ENCODE measurements around the gene CITED2. TPM values are rescaled to one million over a fixed set of nuclear protein-coding genes. Genes with fewer than 3 reads are reported as not detected.

Gene CITED2
- total RNA-seq, 4 donors from 2014 or later = 70.8 to 395 (median 345) TPM

DNA sequence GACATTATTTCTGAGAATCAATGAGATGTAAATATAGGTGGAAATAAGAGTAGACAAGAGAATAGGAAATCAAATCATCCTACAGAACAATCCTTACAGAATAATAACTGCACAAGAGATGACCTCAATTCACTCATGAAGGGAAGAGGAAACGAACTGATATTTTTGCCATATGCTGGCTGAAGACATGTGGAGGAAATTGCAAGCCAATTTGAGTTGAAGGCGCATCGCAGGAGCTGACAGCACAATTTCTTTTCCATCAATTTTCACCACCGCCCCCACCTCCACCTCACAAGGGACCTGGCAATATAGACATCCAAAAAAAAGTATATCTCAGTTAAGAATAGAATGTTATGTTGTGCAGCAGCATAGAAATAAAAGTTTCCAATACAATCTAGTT is 20.3 kb downstream of the CITED2 start:
- no peak overlapping the region for H3K4me3 ChIP-seq
- no peak overlapping the region for H3K27ac ChIP-seq
- ATAC-seq = no peak
- H3K4me1 ChIP-seq = no peaks in the 10 kb centered on the region
- H3K9me3 ChIP-seq = no peaks in the 10 kb centered on the region
- H3K27me3 ChIP-seq = no peaks in the 10 kb centered on the region
- H3K36me3 ChIP-seq = no peaks in the 10 kb centered on the region
- no peak for DNase-seq
- intact Hi-C loops (cut with DNase I; ENCODE audit: low total_unique reads) = no loop called here
- TF ChIP-seq POLR2A (IDR thresholded peaks at IDR 0.05) = no peak
- TF ChIP-seq, protein P1, sequence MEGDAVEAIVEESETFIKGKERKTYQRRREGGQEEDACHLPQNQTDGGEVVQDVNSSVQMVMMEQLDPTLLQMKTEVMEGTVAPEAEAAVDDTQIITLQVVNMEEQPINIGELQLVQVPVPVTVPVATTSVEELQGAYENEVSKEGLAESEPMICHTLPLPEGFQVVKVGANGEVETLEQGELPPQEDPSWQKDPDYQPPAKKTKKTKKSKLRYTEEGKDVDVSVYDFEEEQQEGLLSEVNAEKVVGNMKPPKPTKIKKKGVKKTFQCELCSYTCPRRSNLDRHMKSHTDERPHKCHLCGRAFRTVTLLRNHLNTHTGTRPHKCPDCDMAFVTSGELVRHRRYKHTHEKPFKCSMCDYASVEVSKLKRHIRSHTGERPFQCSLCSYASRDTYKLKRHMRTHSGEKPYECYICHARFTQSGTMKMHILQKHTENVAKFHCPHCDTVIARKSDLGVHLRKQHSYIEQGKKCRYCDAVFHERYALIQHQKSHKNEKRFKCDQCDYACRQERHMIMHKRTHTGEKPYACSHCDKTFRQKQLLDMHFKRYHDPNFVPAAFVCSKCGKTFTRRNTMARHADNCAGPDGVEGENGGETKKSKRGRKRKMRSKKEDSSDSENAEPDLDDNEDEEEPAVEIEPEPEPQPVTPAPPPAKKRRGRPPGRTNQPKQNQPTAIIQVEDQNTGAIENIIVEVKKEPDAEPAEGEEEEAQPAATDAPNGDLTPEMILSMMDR (IDR thresholded peaks at IDR 0.05 in 4 of 5, conservative IDR thresholded peaks at IDR 0.05 in 1 of 5) = no peak
- in situ Hi-C loops (cut with MboI; ENCODE audit: low sequenced_read_pairs in 4 of 4) = loop anchor here in 3 of 4 donors (25.0 kb wide), 3 partner anchors 217 to 1083 kb away; partner anchors contain the start of gene HECA (in 1 of the 3)

DNA sequence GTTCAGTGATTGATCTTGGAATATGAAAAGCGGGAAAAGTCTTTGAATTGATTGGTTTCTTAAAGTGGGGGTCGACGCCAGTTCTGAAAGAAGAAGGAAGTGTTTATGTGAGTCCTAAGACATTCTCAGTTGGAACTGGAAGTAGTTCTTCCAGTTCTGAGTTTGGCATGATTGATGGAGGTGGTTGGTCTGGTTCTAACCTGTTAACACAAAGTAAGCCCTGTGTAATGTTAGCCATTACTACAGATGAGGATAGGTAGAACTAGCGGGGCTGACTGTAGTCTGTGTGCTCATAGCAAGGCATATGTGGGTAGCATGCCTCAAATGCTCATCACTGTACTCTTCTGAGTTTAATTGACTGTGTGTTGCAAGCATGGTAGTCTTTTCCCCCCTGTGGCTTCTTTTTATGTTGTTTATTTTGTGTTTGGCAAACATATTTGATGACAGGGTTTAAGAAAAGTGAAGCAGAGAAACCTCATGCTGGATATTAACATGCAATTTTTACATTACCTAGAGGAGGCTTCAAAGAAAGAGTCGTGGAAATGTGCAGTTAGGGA is 24.9 kb downstream of the CITED2 start:
- TF ChIP-seq, protein P1 (IDR thresholded peaks at IDR 0.05 in 4 of 5, conservative IDR thresholded peaks at IDR 0.05 in 1 of 5) = no peak
- TF ChIP-seq POLR2A (IDR thresholded peaks at IDR 0.05) = no peak
- Histone ChIP-seq H3K27me3 (no peaks in the 10 kb centered on the region), H3K9me3 (no peaks in the 10 kb centered on the region), H3K36me3 (no peaks in the 10 kb centered on the region), H3K4me1 (no peaks in the 10 kb centered on the region), H3K27ac (no peak overlapping the region), H3K4me3 (no peak overlapping the region)
- intact Hi-C loops (cut with DNase I; ENCODE audit: low total_unique reads) = no loop called here
- in situ Hi-C loops (cut with MboI; ENCODE audit: low sequenced_read_pairs in 4 of 4) = loop anchor here in 3 of 4 donors (25.0 kb wide), 3 partner anchors 212 to 1088 kb away; partner anchors contain the start of gene HECA (in 1 of the 3)
- no peak for ATAC-seq
- no peak for DNase-seq

DNA sequence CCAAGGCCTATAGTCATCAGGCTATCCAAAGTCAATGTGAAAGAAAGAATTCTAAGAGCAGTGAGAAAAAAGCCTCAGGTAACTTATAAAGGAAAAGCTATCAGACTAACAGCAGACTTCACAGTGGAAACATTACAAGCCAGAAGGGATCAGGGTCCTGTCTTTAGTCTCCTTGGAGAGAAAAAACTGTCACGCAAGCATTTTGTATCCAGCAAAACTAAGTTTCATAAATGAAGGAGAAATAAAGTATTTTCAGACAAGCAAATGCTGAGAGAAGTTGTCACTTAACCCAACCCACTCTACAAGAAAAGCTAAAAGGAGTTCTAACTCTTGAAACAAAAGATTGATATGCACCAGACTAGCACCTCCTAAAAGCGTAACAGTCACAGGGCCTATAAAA is 28.1 kb downstream of the CITED2 start:
- no peak overlapping the region for H3K4me3 ChIP-seq
- H3K4me1 ChIP-seq = no peaks in the 10 kb centered on the region
- in situ Hi-C loops (cut with MboI; ENCODE audit: low sequenced_read_pairs in 4 of 4) = no loop called here
- no peaks in the 10 kb centered on the region for H3K27me3 ChIP-seq
- no peak for DNase-seq
- H3K27ac ChIP-seq = no peak overlapping the region
- no peaks in the 10 kb centered on the region for H3K36me3 ChIP-seq
- no peak for TF ChIP-seq POLR2A (IDR thresholded peaks at IDR 0.05)
- TF ChIP-seq, protein P1 (IDR thresholded peaks at IDR 0.05 in 4 of 5, conservative IDR thresholded peaks at IDR 0.05 in 1 of 5) = no peak
- ATAC-seq = no peak
- no peaks in the 10 kb centered on the region for H3K9me3 ChIP-seq
- intact Hi-C loops (cut with DNase I; ENCODE audit: low total_unique reads) = no loop called here

DNA sequence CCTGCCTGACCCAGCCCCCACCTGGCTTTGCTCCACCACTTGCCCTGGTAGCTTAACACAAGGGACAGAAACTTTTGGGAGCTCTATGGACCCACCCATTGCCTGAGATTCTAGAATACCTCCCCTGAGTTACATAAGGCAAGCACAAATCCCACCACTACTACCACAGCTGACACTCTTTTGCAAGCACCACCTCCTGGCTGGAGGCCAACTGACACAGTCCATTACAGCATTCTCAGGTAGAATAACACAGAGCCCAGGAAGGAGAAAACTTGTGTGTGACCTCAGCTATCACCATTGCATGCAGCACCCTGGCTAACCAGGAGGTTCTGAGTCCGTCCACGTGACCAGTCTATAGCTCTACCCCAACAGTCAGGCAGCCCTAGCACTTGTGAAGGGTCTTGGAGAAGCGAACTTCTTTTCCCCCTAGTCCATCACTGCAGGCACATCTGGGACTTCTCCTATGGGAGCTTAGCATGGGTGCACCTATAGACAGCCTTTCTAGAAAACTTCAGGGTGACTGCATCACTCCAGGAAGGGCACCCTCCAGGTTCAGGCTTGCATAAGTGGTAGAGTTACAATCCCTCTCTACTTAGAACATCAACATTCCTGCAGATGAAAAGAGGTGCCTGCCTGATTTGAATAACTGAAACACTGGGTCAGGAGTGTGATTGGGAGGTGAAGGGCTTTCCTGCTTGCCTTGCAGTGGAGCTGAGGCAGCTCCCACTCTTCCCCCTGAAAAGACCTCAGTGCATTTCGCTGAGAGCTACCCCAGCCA is 30.1 kb downstream of the CITED2 start:
- in situ Hi-C loops (cut with MboI; ENCODE audit: low sequenced_read_pairs in 4 of 4) (no loop called here), intact Hi-C loops (cut with DNase I; ENCODE audit: low total_unique reads) (no loop called here)
- H3K27ac ChIP-seq = no peak overlapping the region
- no peak overlapping the region for H3K4me3 ChIP-seq
- TF ChIP-seq, protein P1 (IDR thresholded peaks at IDR 0.05 in 4 of 5, conservative IDR thresholded peaks at IDR 0.05 in 1 of 5) = no peak
- TF ChIP-seq POLR2A (IDR thresholded peaks at IDR 0.05) = no peak
- peaks cover 0 to under 1% of the 10 kb centered on the region in 2 donors for H3K4me1 ChIP-seq
- no peaks in the 10 kb centered on the region for H3K36me3 ChIP-seq
- H3K9me3 ChIP-seq = no peaks in the 10 kb centered on the region
- H3K27me3 ChIP-seq = no peaks in the 10 kb centered on the region
- ATAC-seq (no peak), DNase-seq (no peak)
